Measurements from ENCODE around the gene MGAT5. TPM values are rescaled to one million over a fixed set of nuclear protein-coding genes. Genes with fewer than 3 reads are reported as not detected.
A peak's percentile ranks its signal among the peaks of the same experiment; 100 is the strongest.

The MGAT5 gene
- total RNA-seq, 1 donor: 17.0 TPM

- no peak for DNase-seq (ENCODE audit: low read depth in 2 of 3, low spot score in 2 of 3)
Measured at GRCh38 chr2:134275058-134275862, 21.4 kb downstream of the MGAT5 start.

- no peak for DNase-seq (ENCODE audit: low read depth in 2 of 3, low spot score in 2 of 3)
Measured at GRCh38 chr2:134276381-134277172, 22.7 kb downstream of the MGAT5 start.

GRCh38 chr2:134277223-134277622, 23.4 kb downstream of the MGAT5 start:
- DNase-seq (ENCODE audit: low read depth in 2 of 3, low spot score in 2 of 3): no peak

GRCh38 chr2:134278553-134278952, 24.7 kb downstream of the MGAT5 start:
- no peak for DNase-seq (ENCODE audit: low read depth in 2 of 3, low spot score in 2 of 3)

GRCh38 chr2:134279417-134279816, 25.5 kb downstream of the MGAT5 start:
- no peak for DNase-seq (ENCODE audit: low read depth in 2 of 3, low spot score in 2 of 3)

GRCh38 chr2:134280231-134280630, 26.4 kb downstream of the MGAT5 start:
- DNase-seq (ENCODE audit: low read depth in 2 of 3, low spot score in 2 of 3): no peak

- DNase-seq (ENCODE audit: low read depth in 2 of 3, low spot score in 2 of 3): no peak
Measured at GRCh38 chr2:134280726-134281125, 26.9 kb downstream of the MGAT5 start.

- no peak for DNase-seq (ENCODE audit: low read depth in 2 of 3, low spot score in 2 of 3)
Measured at GRCh38 chr2:134281815-134282419, 28.0 kb downstream of the MGAT5 start.

GRCh38 chr2:134282629-134283400, 28.9 kb downstream of the MGAT5 start:
- no peak for DNase-seq (ENCODE audit: low read depth in 2 of 3, low spot score in 2 of 3)

- DNase-seq (ENCODE audit: low read depth in 2 of 3, low spot score in 2 of 3): no peak
Measured at GRCh38 chr2:134283661-134284060, 29.8 kb downstream of the MGAT5 start.

GRCh38 chr2:134284119-134284670, 30.3 kb downstream of the MGAT5 start:
- DNase-seq (ENCODE audit: low read depth in 2 of 3, low spot score in 2 of 3): no peak

- DNase-seq (ENCODE audit: low read depth in 2 of 3, low spot score in 2 of 3): no peak
Measured at GRCh38 chr2:134287323-134287722, 33.5 kb downstream of the MGAT5 start.

- no peak for DNase-seq (ENCODE audit: low read depth in 2 of 3, low spot score in 2 of 3)
Measured at GRCh38 chr2:134288814-134289213, 34.9 kb downstream of the MGAT5 start.

GRCh38 chr2:134289225-134289624, 35.4 kb downstream of the MGAT5 start:
- DNase-seq (ENCODE audit: low read depth in 2 of 3, low spot score in 2 of 3): no peak

- no peak for DNase-seq (ENCODE audit: low read depth in 2 of 3, low spot score in 2 of 3)
Measured at GRCh38 chr2:134290358-134290757, 36.5 kb downstream of the MGAT5 start.

- no peak for DNase-seq (ENCODE audit: low read depth in 2 of 3, low spot score in 2 of 3)
Measured at GRCh38 chr2:134292514-134292913, 38.6 kb downstream of the MGAT5 start.

GRCh38 chr2:134293719-134294537, 40.1 kb downstream of the MGAT5 start:
- DNase-seq (ENCODE audit: low read depth in 2 of 3, low spot score in 2 of 3): no peak

GRCh38 chr2:134294598-134294997, 40.7 kb downstream of the MGAT5 start:
- peak in 1 of 3 donors; percentile 63 for DNase-seq (ENCODE audit: low read depth in 2 of 3, low spot score in 2 of 3)

GRCh38 chr2:134295441-134295840, 41.6 kb downstream of the MGAT5 start:
- DNase-seq (ENCODE audit: low read depth in 2 of 3, low spot score in 2 of 3): no peak

GRCh38 chr2:134296301-134296700, 42.4 kb downstream of the MGAT5 start:
- DNase-seq (ENCODE audit: low read depth in 2 of 3, low spot score in 2 of 3): peak in 1 of 3 donors; percentile 53

All from hematopoietic multipotent progenitor cell (in vitro differentiated cells).